HepG2 (cell line): ENCODE results near the gene EBF4. TPM values are rescaled to one million over a fixed set of nuclear protein-coding genes. Genes with fewer than 3 reads are reported as not detected.

Source experiments
- ASH2L ChIP-seq: fragments of 300-600, 200-600 bp; sonication (generic); IDR thresholded peaks from 2 replicates; pipeline ENCODE4 v1.7.0; 2017; ENCODE audit warnings: low read depth, mild to moderate bottlenecking, moderate library complexity, mixed read lengths, low read length; ENCODE audit not compliant: insufficient read length
- CREB3 ChIP-seq: sonication (generic); formaldehyde crosslinking; IDR thresholded peaks from 2 replicates; pipeline ENCODE4 v1.5.0; 2020; ENCODE audit warnings: missing genetic modification reagents
- ESRRA ChIP-seq: sonication (generic); formaldehyde crosslinking; IDR thresholded peaks from 2 replicates; pipeline ENCODE4 v1.5.1; 2020; ENCODE audit warnings: mild to moderate bottlenecking, low read depth, missing genetic modification reagents
- MED1 ChIP-seq: sonication (generic); formaldehyde crosslinking; IDR thresholded peaks from 2 replicates; pipeline ENCODE4 v1.4.0; 2020; ENCODE audit warnings: missing genetic modification reagents
- PCBP1 ChIP-seq: fragments of 200-400 bp; formaldehyde crosslinking; IDR thresholded peaks from 2 replicates; pipeline ENCODE4 v1.6.1; 2017; ENCODE audit warnings: mild to moderate bottlenecking, low read depth, low read length, borderline replicate concordance
- SMARCC2 ChIP-seq: fragments of 450-650 bp; IDR thresholded peaks from 2 replicates; pipeline ENCODE4 v1.6.1; 2017; ENCODE audit warnings: antibody characterized with exemption, mild to moderate bottlenecking
- YEATS2 ChIP-seq: sonication (generic); formaldehyde crosslinking; IDR thresholded peaks from 2 replicates; pipeline ENCODE4 v1.4.0; 2020; ENCODE audit warnings: missing genetic modification reagents, borderline replicate concordance
- ZNF709 ChIP-seq: sonication (generic); formaldehyde crosslinking; IDR thresholded peaks from 2 replicates; pipeline ENCODE4 v1.5.0; 2020; ENCODE audit warnings: mild to moderate bottlenecking, missing genetic modification reagents
- polyA plus RNA-seq, 8 experiments: library from polyadenylated mRNA; depleted of rRNA in 3 of 8; stranded (reverse) in 7 of 8; unstranded in 1 of 8; fragments of >200 nt; fragmentation: Illumina TruSeq in 4 of 8; extraction: Trizol in 4 of 8; gene quantifications; 2 replicates each; pipeline versions ENCODE4 v1.2.1 to v1.2.3, GENCODE V29; 2011 to 2016; ENCODE audit warnings: low read depth in 4 of 8, missing spikeins in 1 of 8, mixed read lengths in 1 of 8; ENCODE audit not compliant: insufficient read depth in 1 of 8
- total RNA-seq, 5 experiments: library from RNA; depleted of rRNA; stranded (reverse); fragments of >200 nt; fragmentation: Illumina TruSeq; extraction: Trizol; gene quantifications; 2 replicates each; pipeline ENCODE4 v1.2.3, GENCODE V29; 2016; ENCODE audit warnings: low read depth in 1 of 5
- TF ChIP-seq, protein P1 (sequence below), 2 experiments: fragments of 450-650 bp in 1 of 2; sonication (generic) in 1 of 2; formaldehyde crosslinking in 1 of 2; IDR thresholded peaks; 2 replicates each; pipeline versions ENCODE4 v1.6.1 to v1.8.0; 2016 to 2022; ENCODE audit warnings: antibody characterized with exemption in 1 of 2, mild to moderate bottlenecking in 1 of 2, missing genetic modification reagents in 1 of 2
- TF ChIP-seq, protein P2 (sequence below): IDR thresholded peaks from 2 replicates; pipeline ENCODE4 v1.6.1; 2016; ENCODE audit warnings: low read depth, control low read depth
- TF ChIP-seq, protein P3 (sequence below): sonication (generic); formaldehyde crosslinking; IDR thresholded peaks from 2 replicates; pipeline ENCODE4 v1.4.0; 2020; ENCODE audit warnings: missing genetic modification reagents, borderline replicate concordance

EBF4 gene
- total and polyA plus RNA-seq, 2 of the 13 experiments (the other 11 are each of a cell fraction or from before 2014, with no cell fraction given) = 0.84 to 2.2 TPM

- TF ChIP-seq, protein P1, sequence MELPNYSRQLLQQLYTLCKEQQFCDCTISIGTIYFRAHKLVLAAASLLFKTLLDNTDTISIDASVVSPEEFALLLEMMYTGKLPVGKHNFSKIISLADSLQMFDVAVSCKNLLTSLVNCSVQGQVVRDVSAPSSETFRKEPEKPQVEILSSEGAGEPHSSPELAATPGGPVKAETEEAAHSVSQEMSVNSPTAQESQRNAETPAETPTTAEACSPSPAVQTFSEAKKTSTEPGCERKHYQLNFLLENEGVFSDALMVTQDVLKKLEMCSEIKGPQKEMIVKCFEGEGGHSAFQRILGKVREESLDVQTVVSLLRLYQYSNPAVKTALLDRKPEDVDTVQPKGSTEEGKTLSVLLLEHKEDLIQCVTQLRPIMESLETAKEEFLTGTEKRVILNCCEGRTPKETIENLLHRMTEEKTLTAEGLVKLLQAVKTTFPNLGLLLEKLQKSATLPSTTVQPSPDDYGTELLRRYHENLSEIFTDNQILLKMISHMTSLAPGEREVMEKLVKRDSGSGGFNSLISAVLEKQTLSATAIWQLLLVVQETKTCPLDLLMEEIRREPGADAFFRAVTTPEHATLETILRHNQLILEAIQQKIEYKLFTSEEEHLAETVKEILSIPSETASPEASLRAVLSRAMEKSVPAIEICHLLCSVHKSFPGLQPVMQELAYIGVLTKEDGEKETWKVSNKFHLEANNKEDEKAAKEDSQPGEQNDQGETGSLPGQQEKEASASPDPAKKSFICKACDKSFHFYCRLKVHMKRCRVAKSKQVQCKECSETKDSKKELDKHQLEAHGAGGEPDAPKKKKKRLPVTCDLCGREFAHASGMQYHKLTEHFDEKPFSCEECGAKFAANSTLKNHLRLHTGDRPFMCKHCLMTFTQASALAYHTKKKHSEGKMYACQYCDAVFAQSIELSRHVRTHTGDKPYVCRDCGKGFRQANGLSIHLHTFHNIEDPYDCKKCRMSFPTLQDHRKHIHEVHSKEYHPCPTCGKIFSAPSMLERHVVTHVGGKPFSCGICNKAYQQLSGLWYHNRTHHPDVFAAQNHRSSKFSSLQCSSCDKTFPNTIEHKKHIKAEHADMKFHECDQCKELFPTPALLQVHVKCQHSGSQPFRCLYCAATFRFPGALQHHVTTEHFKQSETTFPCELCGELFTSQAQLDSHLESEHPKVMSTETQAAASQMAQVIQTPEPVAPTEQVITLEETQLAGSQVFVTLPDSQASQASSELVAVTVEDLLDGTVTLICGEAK (IDR thresholded peaks at IDR 0.05) = no peak
- TF ChIP-seq, protein P1 (CRISPR knock-in tag; IDR thresholded peaks at IDR 0.05) = no peak
- TF ChIP-seq SMARCC2 = no peak
- no peak for TF ChIP-seq ZNF709 (CRISPR knock-in tag)
- TF ChIP-seq CREB3 (CRISPR knock-in tag) = no peak
- no peak for TF ChIP-seq ASH2L
- peak; percentile 15; the same call in 1 of the 2 replicates for TF ChIP-seq YEATS2 (CRISPR knock-in tag)
- no peak for TF ChIP-seq MED1 (CRISPR knock-in tag)
- TF ChIP-seq ESRRA (CRISPR knock-in tag) = no peak
- TF ChIP-seq, protein P2, sequence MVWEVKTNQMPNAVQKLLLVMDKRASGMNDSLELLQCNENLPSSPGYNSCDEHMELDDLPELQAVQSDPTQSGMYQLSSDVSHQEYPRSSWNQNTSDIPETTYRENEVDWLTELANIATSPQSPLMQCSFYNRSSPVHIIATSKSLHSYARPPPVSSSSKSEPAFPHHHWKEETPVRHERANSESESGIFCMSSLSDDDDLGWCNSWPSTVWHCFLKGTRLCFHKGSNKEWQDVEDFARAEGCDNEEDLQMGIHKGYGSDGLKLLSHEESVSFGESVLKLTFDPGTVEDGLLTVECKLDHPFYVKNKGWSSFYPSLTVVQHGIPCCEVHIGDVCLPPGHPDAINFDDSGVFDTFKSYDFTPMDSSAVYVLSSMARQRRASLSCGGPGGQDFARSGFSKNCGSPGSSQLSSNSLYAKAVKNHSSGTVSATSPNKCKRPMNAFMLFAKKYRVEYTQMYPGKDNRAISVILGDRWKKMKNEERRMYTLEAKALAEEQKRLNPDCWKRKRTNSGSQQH (CRISPR knock-in tag) = 0 out of 2 replicates have a peak, but pooled peaks have one; percentile 47
- TF ChIP-seq, protein P3, sequence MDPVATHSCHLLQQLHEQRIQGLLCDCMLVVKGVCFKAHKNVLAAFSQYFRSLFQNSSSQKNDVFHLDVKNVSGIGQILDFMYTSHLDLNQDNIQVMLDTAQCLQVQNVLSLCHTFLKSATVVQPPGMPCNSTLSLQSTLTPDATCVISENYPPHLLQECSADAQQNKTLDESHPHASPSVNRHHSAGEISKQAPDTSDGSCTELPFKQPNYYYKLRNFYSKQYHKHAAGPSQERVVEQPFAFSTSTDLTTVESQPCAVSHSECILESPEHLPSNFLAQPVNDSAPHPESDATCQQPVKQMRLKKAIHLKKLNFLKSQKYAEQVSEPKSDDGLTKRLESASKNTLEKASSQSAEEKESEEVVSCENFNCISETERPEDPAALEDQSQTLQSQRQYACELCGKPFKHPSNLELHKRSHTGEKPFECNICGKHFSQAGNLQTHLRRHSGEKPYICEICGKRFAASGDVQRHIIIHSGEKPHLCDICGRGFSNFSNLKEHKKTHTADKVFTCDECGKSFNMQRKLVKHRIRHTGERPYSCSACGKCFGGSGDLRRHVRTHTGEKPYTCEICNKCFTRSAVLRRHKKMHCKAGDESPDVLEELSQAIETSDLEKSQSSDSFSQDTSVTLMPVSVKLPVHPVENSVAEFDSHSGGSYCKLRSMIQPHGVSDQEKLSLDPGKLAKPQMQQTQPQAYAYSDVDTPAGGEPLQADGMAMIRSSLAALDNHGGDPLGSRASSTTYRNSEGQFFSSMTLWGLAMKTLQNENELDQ (CRISPR knock-in tag) = no peak
- no peak for TF ChIP-seq PCBP1
Observed at GRCh38 chr20:2756056-2756611, 63.6 kb downstream of the EBF4 start (continued).
